LNCaP clone FGC (cell line): ENCODE data around the gene TNFSF10.

Source experiments
- DNase-seq: peaks from one replicate; pipeline ENCODE4 v3.0.0-alpha.2; 2011; ENCODE audit warnings: low read depth
- H3K4me3 ChIP-seq: 2 replicates; pipeline ENCODE4 v1.5.1; 2011; ENCODE audit warnings: mild to moderate bottlenecking, low read depth, low read length, control low read depth
- CTCF ChIP-seq: IDR thresholded peaks from 2 replicates; pipeline ENCODE4 v1.5.1; 2012; ENCODE audit warnings: mild to moderate bottlenecking; ENCODE audit not compliant: control insufficient read depth, insufficient read depth; ENCODE audit errors: extremely low read depth

TNFSF10 gene

GRCh38 chr3:172475703-172476102, 47.5 kb downstream of the TNFSF10 start:
- no peak overlapping the region for H3K4me3 ChIP-seq
- DNase-seq = no peak
- no peak for TF ChIP-seq CTCF

GRCh38 chr3:172471903-172472302, 51.3 kb downstream of the TNFSF10 start:
- DNase-seq = no peak
- H3K4me3 ChIP-seq = no peak overlapping the region
- no peak for TF ChIP-seq CTCF

- DNase-seq = no peak
- H3K4me3 ChIP-seq = no peak overlapping the region
- TF ChIP-seq CTCF = no peak
Measured at GRCh38 chr3:172470588-172470987, 52.6 kb downstream of the TNFSF10 start.

- H3K4me3 ChIP-seq = no peak overlapping the region
- no peak for TF ChIP-seq CTCF
- DNase-seq = no peak
Measured at GRCh38 chr3:172467170-172467824, 55.9 kb downstream of the TNFSF10 start.

GRCh38 chr3:172466553-172467130, 56.6 kb downstream of the TNFSF10 start:
- DNase-seq = no peak
- no peak overlapping the region for H3K4me3 ChIP-seq
- no peak for TF ChIP-seq CTCF

GRCh38 chr3:172465281-172465680, 57.9 kb downstream of the TNFSF10 start:
- H3K4me3 ChIP-seq = no peak overlapping the region
- no peak for DNase-seq
- TF ChIP-seq CTCF = no peak

GRCh38 chr3:172464306-172464705, 58.9 kb downstream of the TNFSF10 start:
- DNase-seq = no peak
- no peak overlapping the region for H3K4me3 ChIP-seq

More at GRCh38 chr3:172464306-172464705, 58.9 kb downstream of the TNFSF10 start:
- TF ChIP-seq CTCF = no peak
